GM19023 (cell line): ENCODE results near the gene MPP2.
"Not testable (repeated sequence)": the region's sequence is repeated elsewhere in the genome, so short reads cannot be mapped to it uniquely, and the experiment has no call there.

Source experiments
- ATAC-seq: cut with Tn5 transposase; IDR thresholded peaks from one replicate; pipeline ENCODE4 v1.9.1; 2021; ENCODE audit warnings: mild to moderate bottlenecking, moderate library complexity; ENCODE audit not compliant: unreplicated experiment

The MPP2 gene

DNA sequence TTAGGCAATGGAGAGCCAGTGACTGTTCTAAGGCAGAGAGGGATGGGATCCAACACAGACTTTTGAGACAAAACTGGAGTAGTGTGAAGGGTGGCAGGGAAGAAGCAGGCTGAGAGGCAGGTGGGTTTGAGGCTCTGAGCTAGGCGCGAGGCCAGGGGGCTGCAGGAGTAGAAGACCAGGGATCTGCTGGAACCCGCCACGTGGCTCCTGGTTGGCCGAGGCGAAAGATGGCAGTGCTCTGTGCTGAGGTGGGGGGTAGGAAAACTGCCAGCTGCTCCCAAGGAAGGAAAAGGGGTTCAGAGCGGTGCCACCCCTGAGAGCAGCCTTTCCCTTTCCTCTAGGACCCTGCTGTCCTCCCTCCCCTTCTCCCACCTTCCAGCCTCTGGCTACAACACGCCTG is 54.8 kb downstream of the MPP2 start:
- ATAC-seq: no peak

DNA sequence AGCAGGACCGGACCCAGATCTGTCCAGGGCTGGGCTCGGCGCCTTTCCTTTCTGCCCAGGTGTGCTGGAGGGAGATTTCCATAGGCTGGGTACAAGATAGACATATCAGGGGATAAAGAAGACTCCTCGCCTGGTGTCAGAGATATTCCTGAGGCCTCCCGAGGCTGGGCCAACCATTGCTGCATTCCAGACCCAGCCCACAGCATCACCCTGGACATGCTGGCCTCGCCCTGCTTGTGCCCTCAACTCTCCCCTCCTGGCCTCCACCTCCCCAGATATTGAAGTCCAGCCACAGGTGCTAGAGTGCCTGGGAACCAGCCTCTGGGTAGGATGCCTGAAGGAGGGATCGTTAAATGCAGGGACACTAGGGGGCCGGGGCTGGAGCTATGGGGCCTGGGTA is 58.2 kb downstream of the MPP2 start:
- ATAC-seq: no peak

DNA sequence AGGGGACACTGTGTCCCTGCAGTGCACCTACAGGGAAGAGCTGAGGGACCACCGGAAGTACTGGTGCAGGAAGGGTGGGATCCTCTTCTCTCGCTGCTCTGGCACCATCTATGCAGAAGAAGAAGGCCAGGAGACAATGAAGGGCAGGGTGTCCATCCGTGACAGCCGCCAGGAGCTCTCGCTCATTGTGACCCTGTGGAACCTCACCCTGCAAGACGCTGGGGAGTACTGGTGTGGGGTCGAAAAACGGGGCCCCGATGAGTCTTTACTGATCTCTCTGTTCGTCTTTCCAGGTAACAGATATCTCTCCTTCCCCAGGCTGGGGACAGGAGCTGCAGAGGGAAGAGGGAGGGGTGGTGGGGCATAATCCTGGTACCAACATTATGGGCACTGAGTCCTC is 58.7 kb downstream of the MPP2 start:
- no peak for ATAC-seq

DNA sequence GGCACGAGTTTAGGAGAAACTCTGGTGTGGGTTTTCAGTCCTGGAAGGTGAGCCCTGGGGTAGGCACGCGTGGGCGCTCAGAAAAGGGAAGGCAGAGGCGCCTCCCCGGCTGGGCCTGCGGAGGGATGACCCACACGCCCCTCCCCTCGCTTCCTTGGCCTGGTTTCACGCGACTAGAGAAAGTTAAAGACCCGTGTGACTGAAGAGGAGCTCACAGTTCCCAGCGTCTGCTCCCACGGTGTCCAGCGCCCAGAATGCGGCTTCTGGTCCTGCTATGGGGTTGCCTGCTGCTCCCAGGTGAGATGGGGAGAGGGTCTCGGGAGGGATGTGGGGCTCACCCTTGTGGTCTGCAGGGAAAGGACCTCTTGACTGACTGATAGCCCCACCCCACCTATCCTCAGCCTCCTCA is 60.4 kb downstream of the MPP2 start, which contains the start of gene CD300LG:
TSS of gene CD300LG (plus strand) at position 214 of the 409 bp plus-strand sequence. CDS start at position 255, 41 bp downstream.
- no peak for ATAC-seq

DNA sequence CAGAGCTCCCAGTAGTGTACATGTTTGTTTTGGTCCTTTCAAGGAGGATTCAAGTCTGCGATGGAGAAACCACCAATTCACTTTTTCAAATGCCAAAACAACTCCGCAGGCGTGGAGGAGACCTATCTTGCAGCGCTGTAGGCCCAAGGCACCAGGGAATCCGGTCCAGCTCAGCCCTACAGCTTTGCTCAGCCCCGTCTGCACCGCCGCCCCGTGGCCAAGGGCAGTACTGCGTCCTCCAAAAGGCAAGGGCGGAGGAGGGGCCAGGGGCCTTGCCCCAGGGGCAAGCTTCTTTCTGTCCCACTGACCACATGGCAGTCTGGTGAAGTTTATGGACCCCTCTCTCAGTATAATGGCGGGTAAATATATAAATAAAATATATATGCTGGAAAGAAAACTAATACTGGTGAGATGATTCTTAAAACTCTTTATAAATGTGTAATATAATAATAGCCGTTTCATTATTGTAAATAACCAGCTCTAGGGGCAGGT is 61.1 kb downstream of the MPP2 start:
- ATAC-seq: no peak

DNA sequence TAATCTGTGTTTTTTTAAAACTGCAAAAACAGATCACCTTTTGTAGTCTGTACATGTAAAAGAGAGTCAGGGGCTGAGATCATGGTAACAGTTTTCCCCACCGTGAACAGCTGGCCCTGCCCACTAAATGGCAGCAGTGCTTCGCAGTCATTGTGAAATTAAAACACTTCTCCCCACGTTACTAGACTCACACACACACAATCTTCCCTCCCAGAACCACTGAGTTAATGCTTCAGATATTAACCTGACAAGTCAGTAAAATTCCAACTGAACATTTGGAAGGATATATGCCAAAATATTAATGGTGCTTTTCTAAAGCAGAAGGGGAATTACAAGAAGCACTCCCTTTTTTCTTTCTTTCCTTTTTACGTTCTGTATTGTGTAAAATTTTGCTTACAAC is 61.6 kb downstream of the MPP2 start:
- ATAC-seq: no peak

DNA sequence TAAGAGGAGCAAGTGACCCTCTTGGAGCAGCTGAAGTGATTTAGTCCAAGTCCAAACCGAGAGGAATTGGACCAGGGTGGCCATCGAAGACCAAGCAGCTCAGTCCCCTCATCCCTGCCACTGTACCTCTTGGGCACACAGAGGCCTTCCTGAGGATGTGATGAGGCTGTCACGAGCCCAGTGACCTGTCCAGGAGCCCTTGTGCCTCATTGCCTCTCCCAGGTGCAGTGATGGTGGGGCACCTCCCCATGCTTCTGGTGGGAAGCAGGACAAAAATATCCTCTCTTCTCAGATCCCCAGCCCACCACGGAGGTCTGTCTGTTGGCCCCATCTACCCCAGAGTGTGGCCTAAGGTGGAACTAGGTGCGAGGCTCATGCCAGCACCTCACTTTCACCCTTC is 63.1 kb downstream of the MPP2 start:
- ATAC-seq: no peak

DNA sequence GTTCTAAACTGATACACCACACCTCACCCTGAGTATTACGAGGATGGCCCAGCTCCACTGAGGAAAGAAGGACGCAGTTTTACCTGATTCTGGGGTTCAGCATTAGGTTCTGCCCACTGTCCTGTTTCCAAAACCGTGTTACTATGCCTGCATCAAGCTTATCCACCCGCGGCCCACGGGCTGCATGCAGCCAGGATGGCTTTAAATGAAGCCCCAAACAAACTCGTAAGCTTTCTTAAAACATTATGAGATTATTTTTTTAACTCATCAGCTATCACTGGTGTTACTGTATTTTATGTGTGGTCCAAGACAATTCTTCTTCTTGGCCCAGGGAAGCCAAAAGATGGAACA is 64.4 kb downstream of the MPP2 start:
- no peak for ATAC-seq

DNA sequence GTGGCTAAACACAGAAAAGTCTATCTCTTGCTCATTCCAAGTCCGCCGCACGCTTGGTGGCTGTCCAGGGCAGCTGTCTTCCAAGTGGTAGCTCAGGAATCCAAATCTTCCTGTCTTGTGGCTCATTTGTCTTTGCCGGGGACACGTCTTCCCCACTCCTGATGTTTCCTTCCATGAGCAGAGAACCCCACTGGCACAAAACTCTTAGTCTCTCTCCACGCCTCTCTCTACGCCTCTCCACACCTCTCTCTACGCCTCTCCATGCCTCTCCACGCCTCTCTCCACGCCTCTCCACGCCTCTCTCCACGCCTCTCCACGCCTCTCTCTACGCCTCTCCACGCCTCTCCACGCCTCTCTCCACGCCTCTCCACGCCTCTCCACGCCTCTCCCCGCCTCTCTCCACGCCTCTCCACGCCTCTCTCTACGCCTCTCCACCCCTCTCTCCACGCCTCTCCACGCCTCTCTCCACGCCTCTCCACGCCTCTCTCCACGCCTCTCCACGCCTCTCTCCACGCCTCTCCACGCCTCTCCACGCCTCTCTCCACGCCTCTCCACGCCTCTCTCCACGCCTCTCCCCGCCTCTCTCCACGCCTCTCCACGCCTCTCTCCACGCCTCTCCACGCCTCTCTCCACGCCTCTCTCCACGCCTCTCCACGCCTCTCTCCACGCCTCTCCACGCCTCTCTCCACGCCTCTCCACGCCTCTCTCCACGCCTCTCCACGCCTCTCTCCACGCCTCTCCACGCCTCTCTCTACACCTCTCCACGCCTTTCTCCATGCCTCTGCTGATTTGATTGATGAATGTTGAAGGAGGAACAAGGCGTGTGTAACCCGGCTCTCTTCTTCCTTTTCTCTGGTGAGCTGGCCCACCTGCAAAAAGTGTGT is 65.0 kb downstream of the MPP2 start:
- not testable (repeated sequence) for ATAC-seq

DNA sequence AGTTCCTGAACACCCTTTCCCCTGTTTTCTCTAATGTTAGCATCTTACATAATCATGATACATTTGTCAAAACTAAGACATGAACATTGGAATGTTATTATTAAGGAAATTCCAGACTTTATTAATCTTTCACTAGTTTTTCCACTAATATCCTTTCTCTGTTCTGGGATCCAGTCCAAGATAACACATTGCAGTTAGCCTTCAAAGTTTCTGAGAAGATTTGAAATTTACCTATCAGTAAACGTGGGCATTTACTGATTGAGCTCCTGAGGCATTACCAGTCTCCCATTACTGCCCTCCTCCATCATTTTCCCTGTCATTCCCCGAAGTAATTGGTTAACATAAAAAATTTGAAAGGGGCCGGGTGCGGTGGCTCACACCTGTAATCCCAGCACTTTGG is 66.1 kb downstream of the MPP2 start:
- ATAC-seq: no peak

DNA sequence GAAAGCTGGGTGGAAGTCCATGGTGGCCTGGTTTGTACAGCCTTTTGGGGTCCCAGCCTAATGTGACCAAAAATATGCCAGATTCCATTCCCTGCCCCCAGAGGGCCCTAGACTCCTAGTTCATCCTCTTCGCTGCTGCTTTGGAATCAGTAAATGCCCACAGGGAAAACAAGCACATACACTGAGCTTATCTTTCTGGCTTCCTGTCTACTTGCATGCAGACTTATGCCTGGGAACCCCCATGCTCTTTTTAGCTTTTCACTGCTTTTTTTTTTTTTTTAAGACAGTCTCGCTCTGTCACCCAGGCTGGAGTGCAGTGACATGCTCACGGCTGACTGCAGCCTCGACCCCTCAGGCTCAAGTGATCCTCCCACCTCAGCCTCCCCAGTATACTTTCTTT is 66.5 kb downstream of the MPP2 start:
- no peak for ATAC-seq

DNA sequence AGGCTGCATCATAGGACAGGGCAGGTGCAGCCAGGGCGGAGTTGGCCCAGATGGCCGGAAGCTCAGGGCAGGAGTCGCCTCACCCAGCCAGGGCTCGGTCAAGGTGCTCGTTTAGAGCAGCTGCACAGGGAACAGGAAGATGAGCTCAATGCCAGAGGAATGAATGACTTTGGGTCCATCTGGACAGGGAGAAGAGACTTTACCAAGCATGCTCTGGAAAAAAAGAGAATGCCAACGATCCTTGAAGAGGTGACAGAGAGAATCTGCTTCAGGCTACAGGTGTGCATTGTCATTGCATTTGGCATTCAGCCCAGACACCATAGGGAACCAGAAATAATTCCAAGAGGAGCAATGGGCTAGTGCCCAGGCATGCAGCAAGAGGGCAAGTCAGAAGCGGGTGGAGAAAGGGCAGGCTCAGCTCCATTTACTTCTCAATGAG is 67.6 kb downstream of the MPP2 start:
- no peak for ATAC-seq

DNA sequence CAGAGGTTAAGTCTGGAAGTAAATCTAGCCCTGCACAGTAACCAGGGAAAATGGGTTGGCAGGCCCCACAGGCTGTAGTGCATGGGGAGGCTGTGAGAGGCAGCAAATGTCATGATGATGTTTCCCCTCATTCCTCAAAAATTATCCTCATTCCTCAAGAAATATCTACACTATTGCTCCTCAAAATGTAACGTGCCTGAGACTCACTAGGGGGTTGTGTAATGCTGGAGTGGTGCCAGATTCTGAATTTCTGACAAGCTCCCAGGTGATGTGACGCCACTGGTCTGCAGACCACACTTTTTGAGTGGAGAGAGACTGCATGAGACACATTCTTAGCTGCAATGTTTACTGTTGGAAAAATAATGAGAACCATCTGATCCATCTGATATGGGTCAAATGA is 73.2 kb downstream of the MPP2 start:
- no peak for ATAC-seq

DNA sequence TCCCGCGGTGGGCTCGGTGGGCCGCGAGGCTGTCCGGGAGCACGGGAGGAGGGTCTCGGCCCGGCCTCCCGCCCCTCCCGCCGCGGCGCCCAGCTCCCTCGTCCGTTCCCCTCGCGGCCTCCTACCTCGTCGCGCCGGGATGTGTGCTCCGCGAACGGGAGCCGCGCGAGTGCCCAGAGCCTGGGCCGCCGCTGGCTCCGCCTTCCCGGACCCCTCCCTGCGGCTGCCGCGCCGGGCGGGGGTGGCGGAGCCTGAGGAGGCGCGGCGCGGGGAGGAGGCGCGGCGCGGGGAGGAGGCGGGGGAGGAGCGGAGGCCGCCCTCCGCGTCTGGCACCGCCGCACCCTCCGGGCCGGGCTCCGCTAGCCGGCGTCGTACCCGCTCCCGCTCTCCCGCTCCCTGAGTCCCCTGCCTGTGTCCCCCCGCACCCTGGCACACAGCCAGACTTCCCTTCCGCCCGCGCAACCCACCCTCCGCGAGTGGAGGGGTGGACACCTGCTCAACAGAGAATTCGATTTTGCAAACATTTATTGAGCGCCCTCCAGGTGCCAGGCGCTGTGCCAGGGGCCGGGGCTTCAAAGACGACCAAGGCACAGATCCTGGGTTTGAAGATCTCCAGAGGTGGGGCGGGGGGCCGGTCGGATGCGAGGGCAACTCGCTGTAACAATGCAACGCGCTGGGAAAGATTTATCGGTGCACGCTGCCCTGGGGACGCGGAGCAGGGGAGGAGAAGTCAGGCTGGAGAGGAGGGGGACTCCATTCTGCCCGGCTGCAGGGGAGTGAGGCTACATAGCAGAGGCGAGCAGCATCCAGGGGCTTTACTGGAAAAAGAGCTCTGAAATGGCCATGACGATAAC is 74.1 kb downstream of the MPP2 start, which contains the start of gene MPP3:
TSS of gene MPP3 (minus strand) at position 171 of the 854 bp plus-strand sequence. CDS start 1,240 bp downstream, outside the sequence.
- no peak for ATAC-seq

DNA sequence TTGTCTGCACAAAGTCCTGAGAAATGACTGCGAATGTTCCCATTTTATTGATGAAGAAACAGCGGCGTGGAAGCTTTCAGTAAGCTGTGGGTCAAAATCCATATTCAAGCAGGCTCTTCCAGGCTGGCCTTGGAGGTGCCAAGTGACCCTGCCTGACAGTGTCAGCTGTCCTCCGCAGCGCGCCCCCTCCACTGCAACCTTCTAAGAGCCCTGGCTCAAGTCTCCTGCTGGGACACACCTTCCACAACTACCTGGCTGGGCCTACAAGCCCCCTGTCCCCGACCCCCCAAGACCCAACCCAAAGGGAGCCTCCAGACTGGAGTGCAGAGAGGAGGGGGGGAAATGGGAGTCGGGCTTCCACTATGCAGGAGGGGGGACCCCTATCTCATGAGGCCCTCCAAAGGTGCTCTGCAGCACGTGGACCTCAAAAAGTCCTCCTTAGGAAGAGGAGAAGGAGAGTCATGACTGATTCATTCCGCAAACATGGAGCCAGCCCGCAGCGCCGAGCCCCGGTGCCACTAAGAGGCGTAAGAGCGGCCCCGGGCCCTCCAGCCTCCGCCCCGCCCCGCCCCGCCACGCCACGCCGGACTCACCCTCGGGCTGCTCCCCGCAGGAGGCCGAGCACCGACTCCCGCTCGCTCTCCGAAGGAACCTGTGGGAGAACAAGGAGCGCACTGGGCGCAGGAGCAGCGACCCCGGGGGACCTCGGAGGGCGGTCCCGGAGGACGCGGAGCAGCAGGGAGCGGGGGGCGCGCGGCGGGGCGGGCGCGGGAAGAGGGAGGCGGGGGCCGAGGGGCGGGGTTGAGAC is 75.0 kb downstream of the MPP2 start:
- ATAC-seq: no peak

DNA sequence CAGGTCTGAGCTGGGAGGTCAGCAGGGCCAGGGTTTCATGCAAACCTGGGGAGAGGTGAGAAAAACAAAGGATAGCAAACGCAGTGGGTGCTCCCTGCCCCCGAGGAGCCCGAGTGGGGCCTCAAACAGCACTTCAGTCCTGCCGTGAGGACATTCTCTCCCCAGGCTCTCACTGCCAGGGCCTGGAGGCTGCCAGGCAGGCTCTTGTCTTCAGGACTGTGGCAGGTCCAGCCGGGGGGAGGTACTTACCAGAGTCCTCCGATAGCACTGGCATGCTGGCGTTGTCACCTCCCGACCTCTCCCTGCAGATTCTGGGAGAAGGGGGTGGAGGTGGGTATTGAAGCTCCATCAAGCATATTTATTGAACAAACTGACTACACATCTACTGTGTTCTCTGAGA is 75.7 kb downstream of the MPP2 start:
- ATAC-seq: no peak

DNA sequence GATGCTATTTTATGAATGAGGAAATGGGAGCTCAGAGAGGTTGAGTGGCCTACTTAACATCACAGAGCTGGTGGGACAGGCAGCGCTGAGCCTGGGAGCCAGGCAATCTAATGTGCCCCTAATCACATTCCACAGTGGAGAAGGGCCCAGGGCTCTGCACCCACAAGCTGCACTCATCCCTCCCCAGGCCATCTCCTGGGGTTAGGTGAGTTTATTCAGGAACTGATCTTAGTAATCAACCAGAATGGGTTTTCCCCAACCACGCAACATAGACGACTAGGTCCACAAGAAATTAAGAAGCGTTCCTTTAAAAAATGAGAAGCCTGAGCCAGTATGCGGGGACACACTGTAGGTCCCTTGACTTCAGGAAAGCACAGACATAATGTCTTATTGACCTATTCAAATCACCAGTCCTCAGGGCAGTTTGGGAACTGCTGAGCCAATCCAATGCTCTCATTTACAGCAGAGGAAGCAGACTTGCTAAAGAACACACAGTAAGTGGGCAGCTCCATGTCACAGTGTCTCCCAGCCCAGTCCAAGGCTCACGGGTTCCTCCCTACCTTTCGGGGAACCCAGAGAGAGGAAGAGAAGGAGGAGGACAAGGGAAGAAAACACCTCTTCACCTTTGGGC is 76.7 kb downstream of the MPP2 start:
- ATAC-seq: no peak

DNA sequence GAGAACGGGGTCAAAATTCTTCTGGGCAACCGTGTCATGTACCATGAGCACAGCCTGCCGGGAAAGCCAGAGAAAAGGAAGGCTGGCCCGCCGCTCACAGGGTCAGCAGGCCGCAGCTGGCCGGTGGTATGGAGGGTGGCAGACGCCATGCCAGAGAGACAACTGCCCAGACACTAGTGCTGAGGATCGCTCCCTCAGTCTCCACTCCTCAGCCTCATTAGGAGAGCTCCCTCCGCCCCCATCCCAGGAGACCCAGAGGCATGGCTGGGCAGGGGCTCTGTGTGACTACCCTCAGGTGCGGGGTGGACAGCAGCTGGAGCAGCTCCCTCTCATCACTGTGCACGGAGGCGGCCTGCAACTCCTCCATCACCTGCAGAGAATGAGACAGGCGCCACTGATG is 77.6 kb downstream of the MPP2 start:
- ATAC-seq: no peak

DNA sequence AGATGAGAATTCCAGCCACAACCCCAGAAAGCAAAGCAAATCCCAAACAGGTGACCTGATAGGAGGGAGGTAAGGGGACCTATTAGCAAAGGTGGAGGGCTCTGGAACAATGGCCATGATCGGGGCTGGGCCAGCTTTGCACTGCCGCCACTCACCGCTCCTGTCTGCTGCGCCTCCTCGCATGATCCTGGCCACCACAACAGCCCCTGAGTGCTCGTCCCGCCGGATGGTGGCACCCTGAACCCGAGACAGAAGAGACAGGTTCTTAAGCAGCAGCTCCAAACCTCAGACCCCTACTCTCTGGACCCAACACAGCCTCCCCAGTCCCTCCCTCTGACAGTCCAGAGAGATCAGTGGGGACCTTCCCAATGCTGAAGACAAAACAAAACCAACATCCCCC is 79.7 kb downstream of the MPP2 start:
- ATAC-seq: no peak

DNA sequence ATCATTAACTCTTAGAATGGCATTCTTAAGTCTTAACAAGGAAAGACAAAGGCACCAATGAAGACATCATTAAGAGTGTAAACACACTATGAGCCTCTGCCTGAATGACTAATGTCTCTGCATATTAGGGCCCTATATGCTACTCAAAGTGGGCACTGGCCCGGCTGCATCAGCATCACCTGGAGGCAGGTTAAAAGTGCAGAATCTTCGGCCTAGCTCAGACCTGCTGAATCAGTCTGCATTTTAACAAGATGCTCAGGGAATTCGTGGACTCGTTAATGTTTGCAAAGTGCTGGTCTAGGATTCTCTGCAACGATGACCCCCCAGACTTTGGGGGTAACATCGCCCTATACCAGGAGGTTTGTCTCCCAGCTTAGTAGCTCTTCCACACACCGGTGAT is 81.1 kb downstream of the MPP2 start:
- ATAC-seq: no peak
